Esophagus mucosa (tissue), 1 donor: Measurements from ENCODE around the gene TSPAN18. TPM values are rescaled to one million over a fixed set of nuclear protein-coding genes. Genes with fewer than 3 reads are reported as not detected.

Experiments
- ATAC-seq: fragments of 200-7000 bp; cut with Tn5 transposase; one replicate; pipeline ENCODE4 v1.9.1; 2020
- total RNA-seq: library from RNA; stranded (reverse); gene quantifications from one replicate; pipeline ENCODE4 v1.2.4, GENCODE V29; 2023
- donor health status: DM: yes; HTN: yes; CAD: no.

Gene TSPAN18
- total RNA-seq, 1 donor from 2014 or later: 2.3 TPM

DNA sequence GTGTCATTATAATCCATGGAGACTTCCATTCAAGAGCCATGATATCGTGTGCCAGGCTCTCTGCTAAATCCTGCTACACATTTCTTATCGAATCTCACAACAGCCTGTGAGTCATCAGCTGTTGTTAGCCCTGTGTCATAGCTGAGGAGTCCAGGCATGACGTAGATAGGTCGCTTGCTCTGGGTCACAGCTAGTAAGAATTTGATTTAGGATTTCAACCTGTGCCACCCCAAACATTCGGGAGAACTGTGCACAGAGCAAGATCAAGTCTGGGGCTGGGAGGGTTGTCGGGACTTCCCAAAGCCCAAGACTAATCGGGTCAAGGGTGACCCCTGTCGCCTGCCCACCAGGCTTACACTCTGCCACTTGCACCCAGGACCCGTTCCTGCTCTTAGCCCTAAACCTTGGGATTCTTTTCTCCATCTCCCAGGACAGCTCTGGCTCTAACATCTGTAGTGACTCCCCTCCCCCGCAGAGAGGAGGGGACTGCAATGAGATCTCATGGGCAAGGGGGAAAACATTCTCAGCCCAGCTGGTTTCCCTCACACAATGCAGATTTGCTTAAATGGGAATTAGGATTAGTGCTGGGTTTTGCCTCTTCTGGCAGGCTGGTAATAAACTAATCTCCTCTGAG lies 34.3 kb downstream of the TSPAN18 start:
- peak; percentile 63 for ATAC-seq

DNA sequence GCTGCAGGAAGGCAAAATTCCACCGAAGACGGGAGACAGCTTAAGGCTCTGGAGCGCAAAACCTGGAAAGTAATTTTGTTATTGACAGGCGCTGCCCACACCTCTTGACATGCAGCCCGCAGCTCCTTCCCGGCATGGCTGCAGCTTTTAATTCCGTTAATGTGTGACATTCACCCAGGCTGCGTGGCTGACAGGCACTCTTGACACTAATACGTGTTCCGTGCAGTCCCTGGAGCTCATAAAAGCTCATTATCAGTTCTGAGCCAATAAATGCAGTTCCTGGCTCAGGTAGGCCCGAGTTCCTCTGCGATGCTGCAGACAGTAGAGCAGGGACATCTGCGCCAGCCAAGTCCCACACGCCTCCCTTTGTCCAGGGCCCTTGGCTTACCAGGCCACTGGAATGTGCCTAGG lies 34.8 kb downstream of the TSPAN18 start:
- ATAC-seq: no peak

DNA sequence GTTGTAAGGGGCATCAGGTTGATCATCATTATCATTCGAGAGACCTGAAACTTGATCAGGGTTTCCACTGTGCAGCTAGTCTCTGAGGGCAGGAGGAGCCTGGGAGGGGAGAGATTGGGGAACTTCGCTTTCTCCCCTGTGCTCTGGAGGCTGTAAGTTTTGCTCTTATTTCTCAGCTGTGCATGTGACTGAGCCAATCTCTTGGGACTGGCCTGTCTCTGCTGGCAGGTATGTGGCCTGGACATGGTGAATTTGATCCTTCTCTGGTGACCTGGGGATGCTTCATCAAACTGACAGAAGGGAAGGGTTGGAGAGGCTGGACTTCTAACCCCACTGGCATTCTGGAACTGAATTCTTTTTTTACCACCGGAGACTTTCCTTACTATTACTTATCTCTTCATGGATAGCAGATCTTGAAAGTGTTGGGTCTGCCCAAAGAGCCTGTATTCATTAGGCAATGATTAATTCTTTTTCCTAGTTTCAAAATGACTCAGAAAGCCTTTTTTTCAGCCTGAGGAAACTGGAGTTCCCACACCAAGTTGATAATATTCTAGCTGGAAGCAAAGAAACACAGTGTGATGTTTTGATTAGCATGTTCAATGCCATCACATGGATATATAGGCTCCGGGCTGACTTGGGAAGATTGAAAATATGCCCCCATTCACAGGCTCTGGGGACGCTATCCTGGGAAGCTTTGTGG lies 36.5 kb downstream of the TSPAN18 start:
- ATAC-seq: no peak

DNA sequence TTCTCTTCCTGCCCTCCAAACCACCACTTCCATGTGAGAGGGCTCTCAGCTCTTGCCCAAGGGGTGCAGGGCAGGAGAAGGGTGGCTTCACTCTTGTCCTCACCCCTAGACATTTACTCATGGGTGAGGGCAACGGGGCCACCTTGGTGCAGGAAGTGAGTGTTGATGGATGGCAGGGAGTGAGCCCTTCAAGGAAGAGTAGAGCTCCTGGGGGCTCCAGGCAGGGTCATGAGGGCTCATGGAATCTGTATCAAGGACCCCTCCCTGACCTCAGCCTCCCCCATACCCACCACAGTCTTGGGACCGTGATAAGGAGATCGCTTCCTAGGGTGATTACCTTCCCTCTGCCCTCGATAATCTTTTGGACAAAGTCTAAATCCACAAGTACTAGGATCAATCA lies 37.8 kb downstream of the TSPAN18 start:
- no peak for ATAC-seq

DNA sequence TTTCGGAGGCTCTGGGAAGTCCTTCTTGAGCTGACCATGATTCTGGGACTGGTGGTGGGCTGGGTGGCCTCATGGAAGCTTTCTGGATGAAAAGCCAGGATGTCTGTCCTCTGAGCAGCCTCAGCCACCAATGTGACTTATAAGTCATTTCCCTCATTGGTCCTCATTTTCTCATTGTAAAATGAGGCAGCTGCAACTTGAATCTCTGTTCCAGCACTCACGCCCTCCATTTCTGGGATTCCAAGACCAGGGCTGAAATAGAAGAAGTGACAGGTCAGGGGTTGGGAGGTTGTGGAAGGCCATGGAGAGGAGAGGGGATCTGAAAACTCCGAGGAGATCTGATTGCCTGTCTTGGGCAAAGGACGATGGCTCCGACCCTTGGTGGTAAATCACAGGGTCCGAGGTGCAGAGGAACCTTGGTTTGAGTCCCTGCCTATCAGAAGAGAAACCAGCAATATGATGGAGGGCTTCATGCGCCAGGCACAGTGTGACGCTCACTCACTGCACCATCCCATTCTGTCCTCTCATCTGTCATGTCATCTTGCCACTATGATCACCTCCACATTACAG lies 38.3 kb downstream of the TSPAN18 start:
- no peak for ATAC-seq

DNA sequence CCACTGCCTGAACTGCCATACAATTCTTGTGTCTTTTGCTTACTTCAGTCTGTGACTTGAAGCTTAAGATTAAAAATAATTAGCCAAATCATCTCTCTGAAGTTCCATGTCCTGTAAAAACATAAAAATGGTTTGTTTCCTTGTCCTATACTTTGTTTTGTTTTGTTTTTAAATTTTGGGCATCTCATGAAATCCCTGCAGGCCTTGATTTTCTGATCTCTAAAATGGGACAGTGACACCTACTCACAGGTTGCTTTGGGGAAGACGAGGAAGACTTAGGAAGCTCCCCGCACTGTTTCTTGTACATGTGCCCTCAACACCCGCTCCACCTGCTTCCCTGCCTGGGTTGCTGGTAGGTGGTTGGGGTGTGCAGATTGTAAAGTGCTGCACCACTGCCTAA lies 38.9 kb downstream of the TSPAN18 start:
- no peak for ATAC-seq

DNA sequence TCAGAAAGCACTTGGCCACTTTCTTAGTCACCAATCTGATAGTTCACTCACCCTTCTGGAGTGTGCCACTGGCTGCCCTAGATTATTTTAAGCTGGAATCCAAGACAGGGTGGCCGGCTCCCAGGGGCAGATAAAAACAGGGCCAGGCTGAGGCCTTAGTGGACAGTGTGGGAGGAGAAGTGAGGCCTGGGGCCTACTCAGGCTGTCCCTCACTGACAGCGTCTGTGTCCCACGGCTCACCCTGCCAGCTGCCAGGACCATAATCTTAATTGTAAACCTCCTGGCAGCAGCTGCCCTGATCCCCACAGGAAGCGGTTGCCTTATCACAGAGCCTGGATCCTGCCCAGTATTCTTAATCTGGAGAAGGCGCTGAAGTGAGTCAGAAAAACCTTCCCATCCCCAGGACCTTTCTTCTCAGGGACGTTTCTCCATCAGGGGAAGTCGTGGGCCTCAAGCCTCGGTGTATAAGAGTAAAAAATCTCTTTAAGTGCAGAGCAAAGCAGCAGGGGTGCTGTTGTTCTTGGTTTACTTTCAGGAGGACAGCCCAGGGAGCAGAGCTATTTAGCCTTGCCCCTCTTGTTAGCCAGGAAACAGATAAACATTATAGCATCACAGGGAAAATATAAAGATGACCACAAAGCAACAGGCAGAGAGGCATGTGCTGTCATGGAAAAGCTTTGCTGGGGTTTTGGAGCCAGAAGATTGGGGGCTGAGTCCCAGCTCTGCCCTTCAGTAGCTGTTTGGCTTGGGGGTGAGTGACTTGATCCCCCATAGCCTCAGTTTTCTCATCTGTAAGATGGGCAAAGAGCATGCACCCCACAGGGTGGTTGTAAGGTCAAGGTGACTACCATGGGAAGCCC lies 39.6 kb downstream of the TSPAN18 start:
- peak; percentile 28 for ATAC-seq

DNA sequence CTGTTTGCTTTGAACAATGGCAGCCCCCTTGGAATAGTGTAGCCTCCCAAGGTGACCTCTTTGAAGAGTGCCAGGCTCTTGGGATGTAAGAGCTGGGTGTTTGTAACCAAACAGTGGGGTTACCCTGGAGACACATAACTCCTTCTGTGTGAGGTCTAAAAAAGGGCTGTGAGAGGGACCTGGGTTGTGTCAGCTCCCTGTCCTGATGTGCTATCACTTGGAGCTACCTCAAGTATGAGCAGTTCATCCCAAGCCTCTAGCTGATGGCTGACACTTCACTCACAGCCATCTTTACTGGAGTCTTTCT lies 40.2 kb downstream of the TSPAN18 start:
- ATAC-seq: no peak

DNA sequence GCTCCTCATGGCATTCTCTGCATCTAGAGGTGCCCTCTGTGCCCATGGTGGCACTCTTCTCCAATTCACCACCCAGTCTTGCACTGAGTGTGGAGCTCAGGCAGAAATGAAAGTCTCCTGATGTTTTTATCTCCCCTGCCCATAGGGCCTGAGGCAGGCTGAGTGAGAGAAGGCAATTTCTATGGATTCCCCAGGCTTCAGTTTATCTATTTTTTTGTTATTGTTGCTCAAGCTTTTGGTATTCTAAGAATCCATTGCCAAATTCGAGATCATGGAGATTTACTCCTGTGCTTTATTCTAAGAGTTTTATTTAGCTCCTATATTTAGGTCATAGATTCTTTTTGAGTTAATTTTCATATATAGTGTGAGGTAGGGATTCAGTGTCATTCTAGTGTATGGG lies 40.7 kb downstream of the TSPAN18 start:
- ATAC-seq: no peak

DNA sequence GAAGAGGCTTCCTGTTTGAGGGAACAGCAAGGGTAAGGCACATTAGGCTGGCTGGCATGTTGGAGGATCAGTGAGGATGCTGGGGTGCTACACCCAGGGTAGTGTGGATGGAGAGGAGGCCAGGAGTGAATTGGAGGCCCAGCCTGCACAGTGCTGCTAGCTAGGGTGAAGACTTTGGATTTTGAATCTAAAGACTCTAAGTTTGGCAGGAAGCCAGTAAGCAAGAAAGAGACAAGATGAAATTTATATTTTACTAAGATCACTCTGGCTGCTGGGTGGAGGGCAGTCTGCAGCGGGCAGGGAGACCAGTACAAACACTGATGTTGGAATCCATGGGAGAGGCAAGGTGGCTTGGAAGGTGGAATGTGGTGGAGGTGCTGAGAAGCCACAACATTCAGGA lies 43.6 kb downstream of the TSPAN18 start:
- ATAC-seq: no peak

DNA sequence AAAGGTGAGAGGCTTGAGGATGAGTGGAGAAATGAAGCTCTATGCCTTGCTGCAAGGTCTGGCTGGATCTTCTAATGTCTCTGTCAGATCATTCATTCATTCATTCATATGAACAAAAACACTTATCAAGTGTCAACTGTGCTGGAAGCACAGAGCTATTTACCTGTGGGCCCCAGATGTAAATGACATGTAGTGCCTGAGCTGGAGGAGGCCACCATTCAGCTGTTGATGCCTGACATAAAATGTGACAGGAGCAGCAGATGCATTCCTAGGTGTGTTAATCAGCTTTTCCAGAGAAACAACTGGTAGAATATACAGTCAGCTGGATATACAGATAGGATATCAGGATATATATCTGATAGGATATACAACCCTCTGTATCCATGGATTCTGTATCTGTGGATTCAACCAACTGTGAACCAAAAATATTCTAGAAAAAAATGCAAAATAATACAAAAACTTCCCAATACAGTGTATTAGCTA lies 44.5 kb downstream of the TSPAN18 start:
- ATAC-seq: no peak

DNA sequence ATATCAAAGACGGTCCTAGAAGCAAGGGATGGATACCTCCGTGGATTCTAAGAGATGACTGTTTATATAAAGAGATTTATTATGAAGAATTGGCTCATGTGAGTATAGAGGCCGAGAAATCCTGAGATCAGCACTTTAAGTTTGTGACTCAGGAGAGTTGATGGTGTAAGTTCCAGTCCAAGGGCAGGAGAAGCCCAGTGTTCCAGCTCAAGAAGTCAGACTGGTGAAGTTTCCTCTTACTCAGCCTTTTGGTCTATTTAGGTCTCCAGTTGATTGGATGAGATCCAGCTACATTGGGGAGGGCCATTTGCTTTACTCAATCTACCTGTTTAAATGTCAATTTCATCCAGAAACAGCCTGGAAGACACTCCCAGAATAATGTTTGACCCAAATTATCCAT lies 45.1 kb downstream of the TSPAN18 start:
- no peak for ATAC-seq

DNA sequence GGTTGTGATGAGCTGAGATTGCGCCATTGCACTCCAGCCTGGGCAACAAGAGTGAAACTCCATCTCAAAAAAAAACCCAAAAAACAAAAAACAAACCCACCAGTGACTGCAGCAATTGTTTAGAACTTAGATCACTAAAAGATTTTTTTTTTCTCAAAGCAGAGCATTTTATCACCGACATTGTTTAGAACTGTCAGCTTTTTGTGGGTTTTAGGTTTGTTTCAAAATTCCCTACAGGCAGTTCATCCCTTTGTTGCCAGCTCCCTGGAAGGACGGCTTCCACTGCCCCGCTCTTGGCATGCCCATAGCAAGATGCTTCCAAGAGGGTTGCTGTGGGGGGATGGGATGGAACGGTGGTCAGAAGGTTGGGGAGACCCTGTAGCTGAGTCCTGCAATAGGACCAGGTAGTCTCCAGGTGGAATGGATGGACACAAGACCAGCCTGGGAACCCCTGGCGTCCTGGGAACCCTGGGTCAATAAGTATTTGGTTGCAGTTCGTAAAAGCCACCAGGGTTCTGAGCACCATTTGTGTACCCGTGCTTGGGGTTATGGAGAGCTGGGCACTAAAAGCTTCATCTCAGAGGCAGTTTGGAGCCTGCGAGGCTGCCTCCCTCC lies 46.7 kb downstream of the TSPAN18 start:
- no peak for ATAC-seq

DNA sequence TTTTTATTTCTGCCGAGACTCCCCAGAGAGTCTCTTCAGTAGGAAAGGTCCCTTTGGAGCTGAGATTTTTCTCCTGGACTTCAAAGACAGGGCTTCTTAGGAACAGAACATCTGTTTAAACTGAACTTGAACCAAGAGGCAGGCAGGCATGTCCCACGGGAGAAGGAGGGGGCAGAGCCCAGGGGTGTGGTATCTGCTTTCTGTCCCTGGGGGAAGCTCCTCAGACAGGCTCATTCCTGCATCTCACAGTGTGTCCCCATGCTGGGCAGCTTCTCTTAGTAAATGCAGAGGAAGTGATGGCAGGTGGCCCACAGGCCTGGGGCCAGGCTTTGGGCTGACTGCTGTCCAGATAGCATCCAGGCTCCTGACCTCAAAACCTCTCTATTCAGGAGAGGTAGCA lies 47.3 kb downstream of the TSPAN18 start:
- no peak for ATAC-seq

DNA sequence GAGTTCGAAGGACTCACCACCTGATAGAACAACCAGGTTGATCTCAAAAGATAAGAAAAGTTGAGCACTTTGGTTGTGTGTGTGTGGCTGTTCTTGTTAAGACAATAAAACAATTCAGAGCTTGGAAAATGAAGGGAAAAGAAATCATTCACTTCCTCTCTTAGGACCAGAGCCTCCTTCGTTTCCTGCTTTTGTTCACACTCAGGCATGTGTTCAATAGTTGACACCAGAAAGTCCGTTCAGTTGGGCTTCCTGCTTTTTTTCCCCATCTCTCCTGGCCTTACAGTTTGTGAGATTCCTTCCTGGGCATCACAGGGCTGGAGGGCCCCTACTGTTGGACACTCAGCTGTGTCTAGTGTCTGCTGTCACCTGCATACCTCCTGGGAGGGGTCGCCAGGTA lies 48.0 kb downstream of the TSPAN18 start:
- no peak for ATAC-seq

DNA sequence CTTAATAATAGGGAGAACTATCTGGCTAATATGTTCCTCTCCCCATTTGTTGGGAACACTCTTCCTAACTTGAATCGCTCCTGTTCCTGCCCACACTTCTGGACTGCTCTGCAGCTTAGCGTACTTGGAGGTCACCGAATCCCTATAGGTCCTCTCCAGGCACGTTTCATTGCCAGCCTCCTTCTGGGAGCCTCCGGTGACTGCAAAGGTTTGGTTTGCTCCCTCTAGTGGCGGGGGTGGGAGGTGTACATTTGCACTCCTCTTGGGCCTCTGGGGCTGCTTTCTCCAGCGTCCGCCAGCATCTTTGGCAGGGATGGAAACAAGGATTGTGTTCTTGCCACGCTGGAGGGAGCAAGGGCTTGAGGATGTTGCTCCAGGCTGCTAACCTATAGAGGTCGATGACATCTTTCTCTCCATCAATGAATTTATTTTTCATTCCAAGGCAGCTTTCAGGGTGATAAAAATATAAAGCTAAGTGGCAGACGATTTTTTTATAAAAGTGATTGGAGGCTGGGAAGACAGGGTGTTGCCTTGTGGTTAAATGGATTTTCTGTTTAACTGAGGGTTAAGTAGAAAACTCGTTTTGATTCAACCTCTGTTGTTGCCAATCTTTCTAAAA lies 48.7 kb downstream of the TSPAN18 start:
- ATAC-seq: peak; percentile 64

DNA sequence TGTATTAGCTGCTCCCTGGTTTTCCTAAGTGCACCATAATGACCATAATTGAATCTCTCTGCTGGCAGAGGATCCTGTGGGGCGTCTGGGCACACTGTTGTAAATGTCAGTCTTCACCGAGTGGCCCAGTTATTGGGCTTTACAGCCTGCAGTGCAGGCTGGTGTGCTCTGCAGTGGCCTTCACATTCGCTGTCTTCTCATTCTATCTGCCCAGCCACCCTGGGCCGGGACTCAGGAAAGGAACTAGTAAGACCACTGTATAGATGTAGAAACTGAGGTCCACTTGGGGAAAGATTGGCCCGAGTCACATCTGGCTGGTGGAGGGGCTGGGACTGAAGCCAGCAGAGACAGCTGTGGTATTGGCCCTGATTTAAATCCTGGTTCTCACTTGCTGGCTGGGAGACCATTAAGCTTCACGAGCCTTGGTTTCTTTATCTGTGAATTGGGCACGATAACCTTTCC lies 49.3 kb downstream of the TSPAN18 start:
- ATAC-seq: no peak

DNA sequence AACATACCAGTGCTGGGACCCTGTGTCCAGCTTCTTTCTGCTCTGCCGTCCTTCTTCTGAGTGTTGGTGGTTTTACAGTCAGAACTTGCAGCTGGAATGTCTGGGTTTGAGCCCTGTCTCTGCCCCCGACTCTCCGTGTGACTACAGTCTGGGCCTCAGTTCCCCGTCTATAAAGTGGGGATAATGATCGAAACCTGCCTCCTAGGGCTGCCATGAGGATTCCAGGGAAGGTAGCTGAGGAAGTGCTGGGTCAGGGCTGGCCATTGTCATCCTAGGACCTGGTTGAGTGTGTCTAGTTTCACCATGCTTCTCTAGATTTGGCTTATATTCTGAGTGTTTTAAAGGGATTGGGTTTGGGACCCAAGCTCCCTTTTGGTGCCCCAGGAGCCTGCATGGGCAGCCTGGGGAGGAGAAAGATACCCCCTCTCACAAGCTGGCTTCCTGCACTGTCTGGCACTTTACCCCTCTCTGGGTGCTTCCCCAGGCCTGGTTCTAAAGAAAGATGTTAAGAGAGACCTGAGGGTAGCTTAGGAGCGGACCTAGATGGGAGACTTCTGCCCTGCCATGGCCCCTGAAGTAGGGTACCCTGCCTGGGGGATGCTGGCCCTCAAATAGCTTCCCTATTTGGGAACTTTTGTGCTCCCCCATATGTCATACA lies 49.9 kb downstream of the TSPAN18 start:
- ATAC-seq: no peak

DNA sequence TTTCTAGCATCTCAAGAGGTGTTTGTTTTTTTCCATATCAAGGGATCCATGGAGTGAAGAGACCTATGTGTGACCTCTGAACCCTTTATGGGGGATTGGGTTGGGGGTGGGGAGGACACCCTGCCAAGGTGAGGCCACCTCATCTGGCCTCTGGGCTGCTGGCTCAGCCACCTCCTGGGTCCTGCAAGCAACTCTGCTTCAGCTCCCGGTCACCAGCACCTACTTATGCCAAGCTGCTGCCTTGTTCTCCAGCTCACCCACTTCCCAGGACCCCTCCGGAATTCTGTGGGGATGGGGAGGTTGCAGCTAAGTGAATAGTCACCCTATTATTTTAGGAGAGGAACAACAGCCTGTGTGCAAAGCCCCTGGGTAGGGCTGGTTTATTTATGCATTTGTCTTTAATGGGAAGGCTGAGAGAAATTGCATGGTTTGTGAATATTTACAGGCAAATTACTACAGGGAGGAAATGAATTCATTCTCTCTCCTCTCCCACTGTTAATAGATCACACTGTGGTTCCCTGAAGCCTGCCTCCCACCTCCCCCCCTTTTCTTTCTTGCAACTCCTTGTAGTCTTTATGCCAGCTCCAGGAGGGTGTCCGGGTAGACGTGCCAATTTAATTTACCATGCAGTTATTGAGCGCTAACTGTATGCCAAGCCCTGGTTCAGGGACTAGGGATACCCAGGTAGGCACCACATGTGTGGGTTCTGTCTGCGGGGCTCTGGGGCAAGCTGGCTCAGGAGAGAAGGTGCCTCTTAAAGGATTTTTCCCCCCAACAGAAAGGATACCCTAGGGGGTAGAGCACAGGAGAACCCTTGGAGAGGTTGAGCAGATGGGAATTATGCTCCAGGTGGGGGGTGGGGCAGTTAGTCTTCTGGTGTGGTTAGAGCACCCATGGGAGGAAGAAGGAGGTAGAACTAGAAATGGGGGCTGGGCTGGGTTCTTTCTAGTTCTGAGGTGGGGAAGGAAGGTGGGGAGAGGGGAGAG lies 50.7 kb downstream of the TSPAN18 start:
- ATAC-seq: no peak
